ENCODE results near the gene RTP3.

DNA sequence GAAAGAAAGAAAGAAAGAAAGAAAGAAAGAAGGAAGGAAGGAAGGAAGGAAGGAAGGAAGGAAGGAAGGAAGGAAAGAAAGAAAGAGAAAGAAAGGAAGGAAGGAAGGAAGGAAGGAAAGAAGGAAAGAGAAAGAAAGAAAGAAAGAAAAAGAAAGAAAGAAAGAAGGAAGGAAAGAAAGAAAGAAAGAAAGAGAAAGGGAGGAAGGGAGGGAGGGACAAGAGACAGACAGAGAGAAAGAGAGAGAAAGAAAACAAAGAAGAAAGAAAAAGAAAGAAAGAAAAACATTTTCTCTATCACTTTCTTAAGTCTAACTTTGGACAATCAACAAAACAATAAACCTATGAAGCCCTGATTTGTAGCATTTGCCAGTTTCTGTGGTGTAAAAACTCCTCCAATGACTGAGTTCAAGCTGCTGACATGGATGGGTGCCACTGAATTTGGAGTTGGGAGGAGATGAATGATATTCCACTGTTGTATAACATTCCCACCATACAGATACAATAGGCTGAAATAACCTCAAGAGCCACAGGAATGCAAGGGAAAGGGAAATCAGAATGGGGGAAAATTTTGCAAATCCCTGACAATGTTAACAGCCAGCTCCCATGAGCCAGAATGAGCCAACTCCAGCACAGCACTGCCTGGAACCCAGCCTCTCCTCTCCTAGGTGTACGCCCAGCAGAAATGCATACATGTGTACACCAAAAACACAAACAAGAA lies 15.0 kb upstream of the RTP3 start:
- TF ChIP-seq MAX (IDR thresholded peaks at IDR 0.05) (no peak), CTCF (IDR thresholded peaks at IDR 0.05 in 2 of 3, conservative IDR thresholded peaks at IDR 0.05 in 1 of 3; ENCODE audit: borderline replicate concordance in 1 of 3, insufficient read depth in 1 of 3, low read depth in 2 of 3, low read length in 2 of 3) (no peak), POLR2AphosphoS5 (IDR thresholded peaks at IDR 0.05; ENCODE audit: low read depth, low read length) (no peak), RAD21 (IDR thresholded peaks at IDR 0.05; ENCODE audit: low read depth) (no peak), POLR2A (IDR thresholded peaks at IDR 0.05; ENCODE audit: borderline replicate concordance, extremely low read depth, insufficient read depth, insufficient read length) (no peak), TCF7L2 (IDR thresholded peaks at IDR 0.05; ENCODE audit: borderline replicate concordance, extremely low read depth, insufficient read depth, insufficient read length) (no peak), EZH2 (IDR thresholded peaks at IDR 0.05) (no peak), SP1 (IDR thresholded peaks at IDR 0.05; ENCODE audit: low read depth) (no peak), YY1 (IDR thresholded peaks at IDR 0.05; ENCODE audit: extremely low read depth, insufficient replicate concordance, low read depth, low read length) (no peak), ZFX (IDR thresholded peaks at IDR 0.05) (no peak), ELF1 (IDR thresholded peaks at IDR 0.05; ENCODE audit: borderline replicate concordance, low read depth) (no peak), FOSL1 (IDR thresholded peaks at IDR 0.05; ENCODE audit: low read depth) (no peak)
- TF ChIP-seq, protein P1, sequence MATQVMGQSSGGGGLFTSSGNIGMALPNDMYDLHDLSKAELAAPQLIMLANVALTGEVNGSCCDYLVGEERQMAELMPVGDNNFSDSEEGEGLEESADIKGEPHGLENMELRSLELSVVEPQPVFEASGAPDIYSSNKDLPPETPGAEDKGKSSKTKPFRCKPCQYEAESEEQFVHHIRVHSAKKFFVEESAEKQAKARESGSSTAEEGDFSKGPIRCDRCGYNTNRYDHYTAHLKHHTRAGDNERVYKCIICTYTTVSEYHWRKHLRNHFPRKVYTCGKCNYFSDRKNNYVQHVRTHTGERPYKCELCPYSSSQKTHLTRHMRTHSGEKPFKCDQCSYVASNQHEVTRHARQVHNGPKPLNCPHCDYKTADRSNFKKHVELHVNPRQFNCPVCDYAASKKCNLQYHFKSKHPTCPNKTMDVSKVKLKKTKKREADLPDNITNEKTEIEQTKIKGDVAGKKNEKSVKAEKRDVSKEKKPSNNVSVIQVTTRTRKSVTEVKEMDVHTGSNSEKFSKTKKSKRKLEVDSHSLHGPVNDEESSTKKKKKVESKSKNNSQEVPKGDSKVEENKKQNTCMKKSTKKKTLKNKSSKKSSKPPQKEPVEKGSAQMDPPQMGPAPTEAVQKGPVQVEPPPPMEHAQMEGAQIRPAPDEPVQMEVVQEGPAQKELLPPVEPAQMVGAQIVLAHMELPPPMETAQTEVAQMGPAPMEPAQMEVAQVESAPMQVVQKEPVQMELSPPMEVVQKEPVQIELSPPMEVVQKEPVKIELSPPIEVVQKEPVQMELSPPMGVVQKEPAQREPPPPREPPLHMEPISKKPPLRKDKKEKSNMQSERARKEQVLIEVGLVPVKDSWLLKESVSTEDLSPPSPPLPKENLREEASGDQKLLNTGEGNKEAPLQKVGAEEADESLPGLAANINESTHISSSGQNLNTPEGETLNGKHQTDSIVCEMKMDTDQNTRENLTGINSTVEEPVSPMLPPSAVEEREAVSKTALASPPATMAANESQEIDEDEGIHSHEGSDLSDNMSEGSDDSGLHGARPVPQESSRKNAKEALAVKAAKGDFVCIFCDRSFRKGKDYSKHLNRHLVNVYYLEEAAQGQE (IDR thresholded peaks at IDR 0.05; ENCODE audit: low read depth) = no peak
- TF ChIP-seq, protein P2, sequence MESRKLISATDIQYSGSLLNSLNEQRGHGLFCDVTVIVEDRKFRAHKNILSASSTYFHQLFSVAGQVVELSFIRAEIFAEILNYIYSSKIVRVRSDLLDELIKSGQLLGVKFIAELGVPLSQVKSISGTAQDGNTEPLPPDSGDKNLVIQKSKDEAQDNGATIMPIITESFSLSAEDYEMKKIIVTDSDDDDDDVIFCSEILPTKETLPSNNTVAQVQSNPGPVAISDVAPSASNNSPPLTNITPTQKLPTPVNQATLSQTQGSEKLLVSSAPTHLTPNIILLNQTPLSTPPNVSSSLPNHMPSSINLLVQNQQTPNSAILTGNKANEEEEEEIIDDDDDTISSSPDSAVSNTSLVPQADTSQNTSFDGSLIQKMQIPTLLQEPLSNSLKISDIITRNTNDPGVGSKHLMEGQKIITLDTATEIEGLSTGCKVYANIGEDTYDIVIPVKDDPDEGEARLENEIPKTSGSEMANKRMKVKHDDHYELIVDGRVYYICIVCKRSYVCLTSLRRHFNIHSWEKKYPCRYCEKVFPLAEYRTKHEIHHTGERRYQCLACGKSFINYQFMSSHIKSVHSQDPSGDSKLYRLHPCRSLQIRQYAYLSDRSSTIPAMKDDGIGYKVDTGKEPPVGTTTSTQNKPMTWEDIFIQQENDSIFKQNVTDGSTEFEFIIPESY (IDR thresholded peaks at IDR 0.05; ENCODE audit: extremely low read depth, insufficient replicate concordance, low read length) = no peak
